ENCODE data around the gene HPSE2. TPM values are rescaled to one million over a fixed set of nuclear protein-coding genes. Genes with fewer than 3 reads are reported as not detected.
A peak's percentile ranks its signal among the peaks of the same experiment; 100 is the strongest.

HPSE2 gene
- total RNA-seq, 1 donor from 2014 or later: not detected

DNA sequence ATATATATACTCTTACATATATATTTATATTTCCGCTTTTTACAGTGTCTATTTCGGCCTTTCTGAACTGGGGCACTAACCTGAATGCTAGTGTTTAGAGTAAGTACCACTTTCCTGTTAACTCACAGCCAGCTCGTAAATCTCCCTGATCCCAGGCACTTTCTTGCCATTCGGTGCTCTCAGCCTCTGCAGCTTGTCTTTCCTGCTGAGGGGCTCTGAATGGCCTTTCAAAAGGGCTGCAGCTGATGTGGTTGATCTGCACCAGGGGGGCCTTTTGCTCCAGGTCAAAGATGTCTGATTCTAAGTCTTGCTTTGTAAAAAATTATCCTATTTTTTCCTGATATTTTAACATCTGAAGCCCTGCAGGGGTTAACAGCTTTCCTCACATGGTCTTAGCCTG, 763.5 kb downstream of the HPSE2 start:
- TF ChIP-seq, protein P1, sequence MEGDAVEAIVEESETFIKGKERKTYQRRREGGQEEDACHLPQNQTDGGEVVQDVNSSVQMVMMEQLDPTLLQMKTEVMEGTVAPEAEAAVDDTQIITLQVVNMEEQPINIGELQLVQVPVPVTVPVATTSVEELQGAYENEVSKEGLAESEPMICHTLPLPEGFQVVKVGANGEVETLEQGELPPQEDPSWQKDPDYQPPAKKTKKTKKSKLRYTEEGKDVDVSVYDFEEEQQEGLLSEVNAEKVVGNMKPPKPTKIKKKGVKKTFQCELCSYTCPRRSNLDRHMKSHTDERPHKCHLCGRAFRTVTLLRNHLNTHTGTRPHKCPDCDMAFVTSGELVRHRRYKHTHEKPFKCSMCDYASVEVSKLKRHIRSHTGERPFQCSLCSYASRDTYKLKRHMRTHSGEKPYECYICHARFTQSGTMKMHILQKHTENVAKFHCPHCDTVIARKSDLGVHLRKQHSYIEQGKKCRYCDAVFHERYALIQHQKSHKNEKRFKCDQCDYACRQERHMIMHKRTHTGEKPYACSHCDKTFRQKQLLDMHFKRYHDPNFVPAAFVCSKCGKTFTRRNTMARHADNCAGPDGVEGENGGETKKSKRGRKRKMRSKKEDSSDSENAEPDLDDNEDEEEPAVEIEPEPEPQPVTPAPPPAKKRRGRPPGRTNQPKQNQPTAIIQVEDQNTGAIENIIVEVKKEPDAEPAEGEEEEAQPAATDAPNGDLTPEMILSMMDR (IDR thresholded peaks at IDR 0.05; ENCODE audit: borderline replicate concordance): no peak
- Histone ChIP-seq H3K27me3 (ENCODE audit: low read depth) (peaks cover 10% of the 10 kb centered on the region), H3K9me3 (replicated peaks) (no peaks in the 10 kb centered on the region), H3K36me3 (no peaks in the 10 kb centered on the region), H3K4me1 (peaks cover 21% of the 10 kb centered on the region), H3K27ac (replicated peaks) (no peak overlapping the region), H3K4me3 (no peak overlapping the region)
- DNase-seq: no peak
- intact Hi-C loops (cut with micrococcal nuclease): no loop called here

DNA sequence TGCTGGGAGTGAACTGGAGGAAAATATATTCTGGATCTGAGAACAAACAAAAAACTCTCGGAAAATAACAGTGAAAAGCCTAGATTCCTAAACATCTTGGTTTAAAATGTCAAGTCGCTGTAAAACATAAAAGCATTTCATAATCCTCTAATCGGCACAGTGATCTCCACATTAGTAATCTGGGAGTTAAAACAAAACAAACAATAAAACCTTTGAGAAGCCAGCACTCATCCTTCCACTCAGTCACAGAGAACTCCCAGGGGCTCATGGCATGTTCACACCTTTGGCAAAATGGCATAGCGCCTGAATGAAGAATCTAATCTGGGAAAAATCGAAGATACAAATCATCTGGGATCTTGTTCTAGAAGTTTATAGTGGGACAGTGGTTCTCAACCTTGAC, 764.8 kb downstream of the HPSE2 start:
- Histone ChIP-seq H3K27ac (replicated peaks) (no peak overlapping the region), H3K27me3 (ENCODE audit: low read depth) (peaks cover 14% of the 10 kb centered on the region), H3K4me3 (no peak overlapping the region), H3K36me3 (no peaks in the 10 kb centered on the region), H3K9me3 (replicated peaks) (no peaks in the 10 kb centered on the region), H3K4me1 (peaks cover 29% of the 10 kb centered on the region)
- TF ChIP-seq, protein P1 (IDR thresholded peaks at IDR 0.05; ENCODE audit: borderline replicate concordance): no peak
- intact Hi-C loops (cut with micrococcal nuclease): no loop called here
- no peak for DNase-seq

DNA sequence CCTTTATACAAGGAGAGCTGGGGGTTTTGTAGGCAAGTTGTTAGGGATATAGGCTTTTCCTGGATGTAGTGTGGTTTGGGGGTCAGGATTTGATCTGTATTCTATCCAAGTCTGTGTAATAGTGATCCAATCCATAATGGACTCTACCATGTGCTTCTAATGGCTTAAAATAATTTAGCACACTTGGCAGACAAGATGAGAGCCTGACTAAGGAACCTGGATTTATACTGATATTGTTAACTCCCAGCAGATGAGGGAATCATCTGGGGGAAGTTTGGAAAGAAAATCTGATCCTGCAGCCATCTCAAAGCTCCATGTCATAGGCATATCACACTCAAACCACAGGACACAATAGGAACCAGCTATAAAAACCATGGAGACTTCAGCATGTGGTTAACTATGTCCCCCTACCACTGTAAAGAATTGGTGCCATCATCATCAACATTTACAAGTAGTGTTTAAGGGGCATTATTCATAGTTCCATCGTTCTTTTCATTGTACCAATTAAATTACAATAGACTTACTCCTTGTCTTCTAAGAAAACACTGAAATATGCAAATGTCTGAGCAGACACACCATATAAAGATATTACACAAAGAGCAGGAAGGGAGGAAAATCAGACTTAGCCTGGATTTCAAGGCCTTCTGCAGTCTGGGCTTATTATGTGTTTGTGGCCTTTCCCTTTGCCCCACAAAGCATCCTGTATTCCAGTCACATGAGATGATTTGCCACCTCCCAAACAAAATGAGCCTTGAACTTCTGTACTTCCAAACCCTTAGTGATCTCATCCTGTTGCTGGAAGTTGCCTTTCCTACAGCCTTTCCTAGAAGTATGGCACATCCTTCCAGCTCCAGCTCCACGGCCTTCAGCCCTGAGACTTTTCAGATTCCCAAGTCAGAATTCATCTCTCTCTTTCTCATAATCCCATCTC, 766.4 kb downstream of the HPSE2 start:
- Histone ChIP-seq H3K27ac (replicated peaks) (no peak overlapping the region), H3K36me3 (no peaks in the 10 kb centered on the region), H3K4me1 (peaks cover 40% of the 10 kb centered on the region), H3K4me3 (no peak overlapping the region), H3K27me3 (ENCODE audit: low read depth) (peaks cover 14% of the 10 kb centered on the region), H3K9me3 (replicated peaks) (no peaks in the 10 kb centered on the region)
- intact Hi-C loops (cut with micrococcal nuclease): loop anchor here (5.0 kb wide), 1 partner anchor 778 kb away; no protein-coding TSS in a partner anchor
- TF ChIP-seq, protein P1 (IDR thresholded peaks at IDR 0.05; ENCODE audit: borderline replicate concordance): no peak
- no peak for DNase-seq

DNA sequence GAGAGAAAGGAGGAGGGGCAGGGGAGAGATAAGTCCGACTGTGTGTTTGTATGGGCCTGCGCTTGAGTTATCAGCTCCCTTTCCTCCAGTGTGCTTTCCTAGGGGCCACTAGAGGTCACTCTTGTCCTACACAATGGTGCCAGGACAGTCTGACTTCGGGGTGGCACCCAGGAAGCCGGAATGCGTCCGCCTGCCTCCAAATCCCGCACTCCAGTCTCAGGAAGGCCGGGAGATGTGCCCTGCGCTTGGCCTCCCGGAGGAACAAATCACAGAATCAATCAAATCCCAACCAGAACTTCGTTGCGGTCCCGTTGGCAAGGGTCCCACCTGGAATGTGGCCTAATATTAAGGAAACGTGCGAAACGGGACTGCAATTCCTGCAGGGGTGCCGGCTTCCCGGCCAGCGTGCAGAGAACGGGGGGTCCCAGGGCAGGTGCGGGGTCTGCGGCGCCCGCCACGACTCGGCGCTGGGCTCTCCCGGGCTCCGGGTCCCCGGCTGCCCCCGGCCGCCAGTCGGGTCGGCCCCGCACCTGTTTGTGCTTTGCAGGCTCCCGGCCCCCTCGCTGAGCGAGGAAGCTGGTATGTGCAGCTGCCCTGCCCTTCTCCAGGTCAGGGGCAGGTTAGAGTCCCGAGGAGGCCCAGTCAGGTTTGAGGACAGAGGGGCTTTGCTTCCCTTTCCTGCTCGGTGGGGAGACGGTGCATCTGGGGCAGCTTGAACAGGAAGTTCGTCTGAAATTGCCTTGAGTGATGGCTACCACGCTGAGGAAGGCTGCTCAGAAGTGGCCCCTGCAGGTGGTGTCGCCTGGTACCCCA, 767.9 kb downstream of the HPSE2 start:
- no peaks in the 10 kb centered on the region for H3K36me3 ChIP-seq
- peak; percentile 60 for DNase-seq
- TF ChIP-seq, protein P1 (IDR thresholded peaks at IDR 0.05; ENCODE audit: borderline replicate concordance): peak; percentile 86
- H3K4me1 ChIP-seq: peaks cover 40% of the 10 kb centered on the region
- no peak overlapping the region for H3K27ac ChIP-seq (replicated peaks)
- no peaks in the 10 kb centered on the region for H3K9me3 ChIP-seq (replicated peaks)
- intact Hi-C loops (cut with micrococcal nuclease): loop anchor here (5.0 kb wide), 1 partner anchor 780 kb away; no protein-coding TSS in a partner anchor
- H3K27me3 ChIP-seq (ENCODE audit: low read depth): peaks cover 14% of the 10 kb centered on the region
- peak overlapping the region; percentile 66 for H3K4me3 ChIP-seq

DNA sequence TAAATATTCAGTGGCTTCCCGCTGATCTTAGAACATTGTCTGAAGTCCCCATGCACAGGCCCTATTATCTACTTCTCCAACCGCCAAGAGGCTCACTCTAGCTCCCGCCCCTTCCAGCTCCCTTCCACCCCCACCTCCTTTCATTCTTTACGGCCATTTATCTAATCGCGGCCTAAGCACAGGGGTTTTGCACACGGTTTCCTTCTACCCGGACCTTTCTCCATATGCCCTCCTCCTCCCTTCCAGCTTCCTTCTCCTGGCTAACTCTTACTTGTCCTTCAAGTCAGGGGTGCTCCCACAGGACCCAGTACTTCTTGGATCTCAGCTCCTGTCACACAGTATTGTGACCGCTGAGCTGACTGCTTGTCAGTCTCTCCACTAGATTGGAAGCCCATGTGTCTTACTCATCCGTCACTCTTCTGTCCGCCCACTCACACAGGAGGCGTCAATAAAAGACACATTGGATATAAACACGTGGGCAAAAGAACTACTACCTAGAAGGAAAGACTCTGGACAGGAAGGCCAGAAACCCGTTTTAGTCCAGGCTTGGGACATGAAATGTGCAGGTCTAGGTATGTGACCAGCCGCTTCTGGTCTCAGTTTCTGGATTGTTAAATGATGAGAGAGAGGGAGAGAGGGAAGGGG, 768.7 kb downstream of the HPSE2 start:
- peak overlapping the region; percentile 68 for H3K27ac ChIP-seq (replicated peaks)
- TF ChIP-seq, protein P1 (IDR thresholded peaks at IDR 0.05; ENCODE audit: borderline replicate concordance): no peak
- intact Hi-C loops (cut with micrococcal nuclease): loop anchor here (5.0 kb wide), 1 partner anchor 780 kb away; no protein-coding TSS in a partner anchor
- no peaks in the 10 kb centered on the region for H3K36me3 ChIP-seq
- no peak overlapping the region for H3K4me3 ChIP-seq
- H3K27me3 ChIP-seq (ENCODE audit: low read depth): peaks cover 14% of the 10 kb centered on the region
- no peak for DNase-seq
- H3K4me1 ChIP-seq: peaks cover 40% of the 10 kb centered on the region
- no peaks in the 10 kb centered on the region for H3K9me3 ChIP-seq (replicated peaks)
